HPDE6-E6E7 (cell line): ENCODE results near the gene PFKFB1.
"Not testable (repeated sequence)": the region's sequence is repeated elsewhere in the genome, so short reads cannot be mapped to it uniquely, and the experiment has no call there.

Experiments
- DNase-seq: peaks from one replicate; pipeline ENCODE4 v3.0.0; 2011; ENCODE audit warnings: missing footprints; ENCODE audit errors: extremely low spot score

PFKFB1 gene

GRCh38 chrX:54992911-54993622 is 921 bp downstream of the PFKFB1 start:
- no peak for DNase-seq

- no peak for DNase-seq
These were observed 2.3 kb downstream of the PFKFB1 start for GRCh38 chrX:54991706-54992105.

- not testable (repeated sequence) for DNase-seq
These were observed 10.7 kb downstream of the PFKFB1 start for GRCh38 chrX:54983306-54983705.

GRCh38 chrX:54980334-54980733 is 13.7 kb downstream of the PFKFB1 start:
- no peak for DNase-seq

GRCh38 chrX:54979432-54979831 is 14.6 kb downstream of the PFKFB1 start:
- DNase-seq = no peak

- no peak for DNase-seq
These were observed 15.5 kb downstream of the PFKFB1 start for GRCh38 chrX:54978448-54978847.

GRCh38 chrX:54977387-54977786 is 16.6 kb downstream of the PFKFB1 start:
- DNase-seq = no peak

- no peak for DNase-seq
These were observed 29.1 kb downstream of the PFKFB1 start for GRCh38 chrX:54964766-54965497.

- DNase-seq = no peak
These were observed 32.2 kb downstream of the PFKFB1 start for GRCh38 chrX:54961750-54962149.

- DNase-seq = no peak
These were observed 43.1 kb downstream of the PFKFB1 start for GRCh38 chrX:54950730-54951375.

GRCh38 chrX:54945224-54945623 is 48.8 kb downstream of the PFKFB1 start:
- DNase-seq = no peak

GRCh38 chrX:54944816-54945215 is 49.2 kb downstream of the PFKFB1 start:
- no peak for DNase-seq

GRCh38 chrX:54937416-54937815 is 56.6 kb downstream of the PFKFB1 start:
- DNase-seq = no peak

- DNase-seq = no peak
These were observed 58.7 kb downstream of the PFKFB1 start for GRCh38 chrX:54935306-54935705.

- DNase-seq = no peak
These were observed 59.1 kb downstream of the PFKFB1 start for GRCh38 chrX:54934890-54935289.

GRCh38 chrX:54934058-54934457 is 59.9 kb downstream of the PFKFB1 start:
- no peak for DNase-seq

- DNase-seq = no peak
These were observed 60.7 kb downstream of the PFKFB1 start for GRCh38 chrX:54933150-54933826.

GRCh38 chrX:54931107-54931506 is 62.9 kb downstream of the PFKFB1 start:
- DNase-seq = no peak

- DNase-seq = no peak
These were observed 63.5 kb downstream of the PFKFB1 start for GRCh38 chrX:54930291-54931049.

GRCh38 chrX:54928876-54929275 is 65.1 kb downstream of the PFKFB1 start:
- DNase-seq = no peak

- no peak for DNase-seq
These were observed 67.0 kb downstream of the PFKFB1 start for GRCh38 chrX:54926978-54927377.

- DNase-seq = no peak
These were observed 70.6 kb downstream of the PFKFB1 start for GRCh38 chrX:54923376-54923775.
